DND-41 (cell line): ENCODE data around the gene HGFAC.

ENCODE experiments used
- EZH2 ChIP-seq: IDR thresholded peaks from 3 replicates; pipeline ENCODE4 v1.6.1; 2012; ENCODE audit warnings: borderline replicate concordance, low read depth, mild to moderate bottlenecking, moderate library complexity, low read length, inconsistent platforms; ENCODE audit not compliant: severe bottlenecking
- TF ChIP-seq, protein P1 (sequence below): IDR thresholded peaks from 2 replicates; pipeline ENCODE4 v1.5.1; 2012; ENCODE audit warnings: borderline replicate concordance, low read length, moderate library complexity, mild to moderate bottlenecking; ENCODE audit not compliant: poor library complexity, severe bottlenecking; ENCODE audit errors: extremely low read depth

DNA sequence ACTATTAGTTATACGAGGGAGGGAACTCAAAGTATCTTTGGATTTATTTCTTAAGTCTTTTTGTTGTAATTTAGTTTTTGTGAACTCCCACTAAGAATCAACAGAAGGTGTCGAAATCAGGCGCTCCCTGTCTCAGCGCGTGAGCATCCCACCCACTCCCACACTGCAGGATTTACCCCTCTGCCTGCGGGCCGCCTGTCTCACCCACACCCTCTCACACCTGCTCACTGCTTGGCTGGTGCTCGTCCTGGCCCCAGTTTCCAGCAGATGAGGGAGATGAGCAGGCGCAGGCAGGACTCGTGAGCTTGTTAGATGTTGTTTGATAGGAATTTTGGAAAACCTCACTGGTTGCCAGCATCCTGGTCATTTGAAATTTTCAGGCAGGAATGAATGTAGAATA, 20.8 kb upstream of the HGFAC start:
- TF ChIP-seq, protein P1, sequence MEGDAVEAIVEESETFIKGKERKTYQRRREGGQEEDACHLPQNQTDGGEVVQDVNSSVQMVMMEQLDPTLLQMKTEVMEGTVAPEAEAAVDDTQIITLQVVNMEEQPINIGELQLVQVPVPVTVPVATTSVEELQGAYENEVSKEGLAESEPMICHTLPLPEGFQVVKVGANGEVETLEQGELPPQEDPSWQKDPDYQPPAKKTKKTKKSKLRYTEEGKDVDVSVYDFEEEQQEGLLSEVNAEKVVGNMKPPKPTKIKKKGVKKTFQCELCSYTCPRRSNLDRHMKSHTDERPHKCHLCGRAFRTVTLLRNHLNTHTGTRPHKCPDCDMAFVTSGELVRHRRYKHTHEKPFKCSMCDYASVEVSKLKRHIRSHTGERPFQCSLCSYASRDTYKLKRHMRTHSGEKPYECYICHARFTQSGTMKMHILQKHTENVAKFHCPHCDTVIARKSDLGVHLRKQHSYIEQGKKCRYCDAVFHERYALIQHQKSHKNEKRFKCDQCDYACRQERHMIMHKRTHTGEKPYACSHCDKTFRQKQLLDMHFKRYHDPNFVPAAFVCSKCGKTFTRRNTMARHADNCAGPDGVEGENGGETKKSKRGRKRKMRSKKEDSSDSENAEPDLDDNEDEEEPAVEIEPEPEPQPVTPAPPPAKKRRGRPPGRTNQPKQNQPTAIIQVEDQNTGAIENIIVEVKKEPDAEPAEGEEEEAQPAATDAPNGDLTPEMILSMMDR = no peak
- no peak for TF ChIP-seq EZH2
